ENCODE data around the gene GCA.
A peak's percentile ranks its signal among the peaks of the same experiment; 100 is the strongest.

Gene GCA

GRCh38 chr2:162343824-162344616 is at the start of gene GCA:
Gene GCA, plus strand, starts transcription at chr2:162344132. Its CDS starts 117 bp downstream, at chr2:162344249.
- peak; percentile 100 for FAIRE-seq

GRCh38 chr2:162295009-162295408 is 48.9 kb upstream of the GCA start:
- no peak for FAIRE-seq
- no peak for DNase-seq (ENCODE audit: insufficient read length, low spot score)

More at GRCh38 chr2:162343824-162344616, at the start of gene GCA:
- peak; percentile 68 for DNase-seq (ENCODE audit: insufficient read length, low spot score)

GRCh38 chr2:162297925-162298552 is 45.9 kb upstream of the GCA start:
- DNase-seq (ENCODE audit: insufficient read length, low spot score) (no peak), FAIRE-seq (peak; percentile 78)

- FAIRE-seq = no peak
These were observed 45.1 kb upstream of the GCA start for GRCh38 chr2:162298669-162299335.

GRCh38 chr2:162300266-162300665 is 43.7 kb upstream of the GCA start:
- FAIRE-seq (no peak), DNase-seq (ENCODE audit: insufficient read length, low spot score) (no peak)

More at GRCh38 chr2:162298669-162299335, 45.1 kb upstream of the GCA start:
- DNase-seq (ENCODE audit: insufficient read length, low spot score) = no peak

- DNase-seq (ENCODE audit: insufficient read length, low spot score) (no peak), FAIRE-seq (peak; percentile 92)
These were observed 42.7 kb upstream of the GCA start for GRCh38 chr2:162301151-162301804.

GRCh38 chr2:162301877-162302276 is 42.1 kb upstream of the GCA start:
- DNase-seq (ENCODE audit: insufficient read length, low spot score) = no peak
- FAIRE-seq = no peak

GRCh38 chr2:162305901-162306300 is 38.0 kb upstream of the GCA start:
- FAIRE-seq = no peak

GRCh38 chr2:162308747-162309503 is 35.0 kb upstream of the GCA start:
- FAIRE-seq (peak; percentile 84), DNase-seq (ENCODE audit: insufficient read length, low spot score) (no peak)

More at GRCh38 chr2:162305901-162306300, 38.0 kb upstream of the GCA start:
- no peak for DNase-seq (ENCODE audit: insufficient read length, low spot score)

GRCh38 chr2:162312853-162313252 is 31.1 kb upstream of the GCA start:
- FAIRE-seq (no peak), DNase-seq (ENCODE audit: insufficient read length, low spot score) (no peak)

GRCh38 chr2:162315938-162316337 is 28.0 kb upstream of the GCA start:
- peak; percentile 83 for FAIRE-seq
- DNase-seq (ENCODE audit: insufficient read length, low spot score) = no peak

- no peak for FAIRE-seq
- no peak for DNase-seq (ENCODE audit: insufficient read length, low spot score)
These were observed 27.3 kb upstream of the GCA start for GRCh38 chr2:162316590-162316989.

GRCh38 chr2:162317058-162317742 is 26.7 kb upstream of the GCA start:
- DNase-seq (ENCODE audit: insufficient read length, low spot score) (no peak), FAIRE-seq (peak; percentile 35)

- no peak for DNase-seq (ENCODE audit: insufficient read length, low spot score)
- no peak for FAIRE-seq
These were observed 26.0 kb upstream of the GCA start for GRCh38 chr2:162317861-162318327.

GRCh38 chr2:162318328-162319180 is 25.4 kb upstream of the GCA start, which contains the start of gene IFIH1:
Gene IFIH1, minus strand, starts transcription at chr2:162318684. Its CDS starts 377 bp downstream, at chr2:162318307.
- FAIRE-seq (peak; percentile 96), DNase-seq (ENCODE audit: insufficient read length, low spot score) (peak; percentile 71)

- FAIRE-seq (peak; percentile 44), DNase-seq (ENCODE audit: insufficient read length, low spot score) (no peak)
These were observed 22.9 kb upstream of the GCA start for GRCh38 chr2:162320864-162321517.

- no peak for FAIRE-seq
- no peak for DNase-seq (ENCODE audit: insufficient read length, low spot score)
These were observed 19.0 kb upstream of the GCA start for GRCh38 chr2:162324953-162325352.

Measured in GM19239 (cell line).